BE2C (cell line): ENCODE data around the gene RNF150.

Source experiments
- DNase-seq: peaks from one replicate; pipeline ENCODE4 v3.0.0-alpha.2; 2020
- H3K27me3 ChIP-seq: fragments of 250-450 bp; sonication (Bioruptor Pico); 2 replicates; pipeline ENCODE4 v1.5.1; 2020; ENCODE audit warnings: mild to moderate bottlenecking
- H3K36me3 ChIP-seq: fragments of 250-450 bp; sonication (Bioruptor Pico); 2 replicates; pipeline ENCODE4 v1.5.1; 2020; ENCODE audit warnings: mild to moderate bottlenecking
- H3K4me1 ChIP-seq: fragments of 250-450 bp; sonication (Bioruptor Pico); 2 replicates; pipeline ENCODE4 v1.5.1; 2020
- H3K4me3 ChIP-seq: 2 replicates; pipeline ENCODE4 v1.5.1; 2011; ENCODE audit warnings: low read depth, low read length
- H3K9me3 ChIP-seq: fragments of 250-450 bp; sonication (Bioruptor Pico); 2 replicates; pipeline ENCODE4 v1.5.1; 2020
- CTCF ChIP-seq: IDR thresholded peaks from 2 replicates; pipeline ENCODE4 v1.5.1; 2012; ENCODE audit warnings: mild to moderate bottlenecking, low read depth, low read length

RNF150 gene

GRCh38 chr4:140857111-140857510, 276.2 kb downstream of the RNF150 start:
- Histone ChIP-seq H3K9me3 (no peaks in the 10 kb centered on the region), H3K27me3 (no peaks in the 10 kb centered on the region), H3K4me1 (peaks cover 10% of the 10 kb centered on the region), H3K36me3 (no peaks in the 10 kb centered on the region), H3K4me3 (no peak overlapping the region)
- TF ChIP-seq CTCF, result no peak
- DNase-seq, result no peak

GRCh38 chr4:140856621-140857062, 276.6 kb downstream of the RNF150 start:
- DNase-seq, result no peak
- Histone ChIP-seq H3K27me3 (no peaks in the 10 kb centered on the region), H3K4me1 (peaks cover 8% of the 10 kb centered on the region), H3K9me3 (no peaks in the 10 kb centered on the region), H3K4me3 (no peak overlapping the region), H3K36me3 (no peaks in the 10 kb centered on the region)
- no peak for TF ChIP-seq CTCF

- H3K27me3 ChIP-seq, result no peaks in the 10 kb centered on the region
- TF ChIP-seq CTCF, result no peak
- peaks cover 2% of the 10 kb centered on the region for H3K4me1 ChIP-seq
- DNase-seq, result no peak
- H3K36me3 ChIP-seq, result no peaks in the 10 kb centered on the region
- H3K4me3 ChIP-seq, result no peak overlapping the region
- H3K9me3 ChIP-seq, result no peaks in the 10 kb centered on the region
These were observed 279.1 kb downstream of the RNF150 start for GRCh38 chr4:140854168-140854567.

- H3K27me3 ChIP-seq, result no peaks in the 10 kb centered on the region
- no peak for TF ChIP-seq CTCF
- no peaks in the 10 kb centered on the region for H3K36me3 ChIP-seq
- no peak for DNase-seq
- no peak overlapping the region for H3K4me3 ChIP-seq
- H3K4me1 ChIP-seq, result no peaks in the 10 kb centered on the region
- no peaks in the 10 kb centered on the region for H3K9me3 ChIP-seq
These were observed 281.5 kb downstream of the RNF150 start for GRCh38 chr4:140851804-140852203.

GRCh38 chr4:140851032-140851636, 282.1 kb downstream of the RNF150 start:
- H3K9me3 ChIP-seq, result no peaks in the 10 kb centered on the region
- TF ChIP-seq CTCF, result peak; percentile 87
- no peaks in the 10 kb centered on the region for H3K4me1 ChIP-seq
- DNase-seq, result peak; percentile 64
- no peaks in the 10 kb centered on the region for H3K27me3 ChIP-seq
- H3K36me3 ChIP-seq, result no peaks in the 10 kb centered on the region
- no peak overlapping the region for H3K4me3 ChIP-seq

- Histone ChIP-seq H3K4me3 (no peak overlapping the region), H3K36me3 (no peaks in the 10 kb centered on the region), H3K27me3 (no peaks in the 10 kb centered on the region), H3K9me3 (no peaks in the 10 kb centered on the region), H3K4me1 (no peaks in the 10 kb centered on the region)
- DNase-seq, result no peak
- TF ChIP-seq CTCF, result no peak
These were observed 283.7 kb downstream of the RNF150 start for GRCh38 chr4:140849526-140849925.
